Measurements from ENCODE around the gene TFPI.

The TFPI gene

GRCh38 chr2:187469538-187469937 is 84.7 kb downstream of the TFPI start:
- DNase-seq (ENCODE audit: low read depth in 1 of 2, low spot score in 1 of 2): no peak

- no peak for DNase-seq (ENCODE audit: low read depth in 1 of 2, low spot score in 1 of 2)
These were observed 86.0 kb downstream of the TFPI start for GRCh38 chr2:187468262-187468661.

- no peak for DNase-seq (ENCODE audit: low read depth in 1 of 2, low spot score in 1 of 2)
These were observed 88.0 kb downstream of the TFPI start for GRCh38 chr2:187466129-187466792.

GRCh38 chr2:187462839-187463238 is 91.4 kb downstream of the TFPI start:
- no peak for DNase-seq (ENCODE audit: low read depth in 1 of 2, low spot score in 1 of 2)

GRCh38 chr2:187461294-187462261 is 92.7 kb downstream of the TFPI start:
- DNase-seq (ENCODE audit: low read depth in 1 of 2, low spot score in 1 of 2): no peak

GRCh38 chr2:187459256-187459655 is 95.0 kb downstream of the TFPI start:
- no peak for DNase-seq (ENCODE audit: low read depth in 1 of 2, low spot score in 1 of 2)

GRCh38 chr2:187453078-187453641 is 101.1 kb downstream of the TFPI start:
- DNase-seq (ENCODE audit: low read depth in 1 of 2, low spot score in 1 of 2): no peak

GRCh38 chr2:187451510-187451909 is 102.7 kb downstream of the TFPI start:
- no peak for DNase-seq (ENCODE audit: low read depth in 1 of 2, low spot score in 1 of 2)

- no peak for DNase-seq (ENCODE audit: low read depth in 1 of 2, low spot score in 1 of 2)
These were observed 106.9 kb downstream of the TFPI start for GRCh38 chr2:187447336-187447735.

GRCh38 chr2:187446711-187447110 is 107.5 kb downstream of the TFPI start:
- DNase-seq (ENCODE audit: low read depth in 1 of 2, low spot score in 1 of 2): no peak

GRCh38 chr2:187445051-187445450 is 109.2 kb downstream of the TFPI start:
- no peak for DNase-seq (ENCODE audit: low read depth in 1 of 2, low spot score in 1 of 2)

GRCh38 chr2:187442778-187443177 is 111.5 kb downstream of the TFPI start:
- DNase-seq (ENCODE audit: low read depth in 1 of 2, low spot score in 1 of 2): no peak

- no peak for DNase-seq (ENCODE audit: low read depth in 1 of 2, low spot score in 1 of 2)
These were observed 111.9 kb downstream of the TFPI start for GRCh38 chr2:187442378-187442777.

- no peak for DNase-seq (ENCODE audit: low read depth in 1 of 2, low spot score in 1 of 2)
These were observed 114.0 kb downstream of the TFPI start for GRCh38 chr2:187440101-187440675.

GRCh38 chr2:187438455-187438854 is 115.8 kb downstream of the TFPI start:
- no peak for DNase-seq (ENCODE audit: low read depth in 1 of 2, low spot score in 1 of 2)

GRCh38 chr2:187435756-187436155 is 118.5 kb downstream of the TFPI start:
- no peak for DNase-seq (ENCODE audit: low read depth in 1 of 2, low spot score in 1 of 2)

GRCh38 chr2:187435078-187435477 is 119.2 kb downstream of the TFPI start:
- DNase-seq (ENCODE audit: low read depth in 1 of 2, low spot score in 1 of 2): no peak

GRCh38 chr2:187434342-187434785 is 119.9 kb downstream of the TFPI start:
- DNase-seq (ENCODE audit: low read depth in 1 of 2, low spot score in 1 of 2): no peak

- no peak for DNase-seq (ENCODE audit: low read depth in 1 of 2, low spot score in 1 of 2)
These were observed 122.3 kb downstream of the TFPI start for GRCh38 chr2:187431911-187432310.

GRCh38 chr2:187429989-187430388 is 124.2 kb downstream of the TFPI start:
- DNase-seq (ENCODE audit: low read depth in 1 of 2, low spot score in 1 of 2): no peak

GRCh38 chr2:187424146-187424545 is 130.1 kb downstream of the TFPI start:
- DNase-seq (ENCODE audit: low read depth in 1 of 2, low spot score in 1 of 2): no peak

- no peak for DNase-seq (ENCODE audit: low read depth in 1 of 2, low spot score in 1 of 2)
These were observed 132.0 kb downstream of the TFPI start for GRCh38 chr2:187422282-187422681.
